GM10248 (cell line): ENCODE results near the gene PROSER3.

Experiments used
- CTCF ChIA-PET: fragments of 300-600 bp; sonication (Branson Sonifier 250); formaldehyde crosslinking; extraction: SDS; loops from one replicate; lab custom pipeline; 2021; ENCODE audit warnings: antibody characterized with exemption; lab: Yijun Ruan, JAX
- POLR2A ChIA-PET: fragments of 350-650 bp; sonication (Branson Sonifier 250); formaldehyde crosslinking; extraction: SDS; loops from one replicate; lab custom pipeline; 2020; ENCODE audit warnings: antibody characterized with exemption; lab: Yijun Ruan, JAX
- DNase-seq: peaks from one replicate; pipeline ENCODE4 v3.0.0; 2012; ENCODE audit errors: extremely low spot score
- TF ChIP-seq, protein P1 (sequence below): IDR thresholded peaks from 2 replicates; pipeline ENCODE4 v1.5.1; 2012; ENCODE audit warnings: mild to moderate bottlenecking, low read depth; ENCODE audit errors: extremely low read depth, missing control alignments, control extremely low read depth

Gene PROSER3

DNA sequence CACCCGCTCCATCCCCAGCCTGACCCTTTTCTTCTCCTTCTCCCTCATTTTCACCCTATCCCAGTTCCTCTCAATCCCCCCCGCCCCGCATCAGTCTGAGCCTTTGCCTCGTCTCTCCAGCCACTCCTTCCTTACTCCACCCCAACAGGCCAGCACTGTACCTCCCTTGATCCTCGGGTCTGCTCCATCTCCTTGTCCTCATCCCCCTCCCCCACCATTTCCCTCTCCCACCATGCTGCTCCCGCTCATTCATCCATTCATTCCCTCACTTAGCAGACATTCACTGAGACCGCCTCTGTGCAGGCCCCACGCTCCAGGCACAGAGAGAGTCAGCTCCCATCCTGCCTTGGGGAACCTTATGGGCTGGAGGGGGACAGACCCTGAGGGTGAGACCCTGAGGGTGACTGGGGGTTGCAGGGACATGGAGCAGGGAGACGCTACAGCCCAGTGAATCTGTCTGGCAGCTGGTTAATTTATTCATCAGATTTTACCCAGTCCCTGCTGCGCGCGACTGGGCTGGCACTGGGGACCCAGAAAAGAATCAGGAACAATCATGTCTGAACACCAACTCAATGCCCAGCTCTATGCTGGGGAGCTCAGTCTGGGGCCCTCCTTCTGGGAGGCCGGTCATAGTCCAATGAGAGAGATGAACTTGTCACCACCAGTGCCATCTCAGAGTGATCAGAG, 18.3 kb downstream of the PROSER3 start:
- POLR2A ChIA-PET, result interaction anchor here (0.7 kb wide), 1 partner anchor 107 kb away, joined by 3 read pairs; no protein-coding TSS in a partner anchor
- TF ChIP-seq, protein P1, sequence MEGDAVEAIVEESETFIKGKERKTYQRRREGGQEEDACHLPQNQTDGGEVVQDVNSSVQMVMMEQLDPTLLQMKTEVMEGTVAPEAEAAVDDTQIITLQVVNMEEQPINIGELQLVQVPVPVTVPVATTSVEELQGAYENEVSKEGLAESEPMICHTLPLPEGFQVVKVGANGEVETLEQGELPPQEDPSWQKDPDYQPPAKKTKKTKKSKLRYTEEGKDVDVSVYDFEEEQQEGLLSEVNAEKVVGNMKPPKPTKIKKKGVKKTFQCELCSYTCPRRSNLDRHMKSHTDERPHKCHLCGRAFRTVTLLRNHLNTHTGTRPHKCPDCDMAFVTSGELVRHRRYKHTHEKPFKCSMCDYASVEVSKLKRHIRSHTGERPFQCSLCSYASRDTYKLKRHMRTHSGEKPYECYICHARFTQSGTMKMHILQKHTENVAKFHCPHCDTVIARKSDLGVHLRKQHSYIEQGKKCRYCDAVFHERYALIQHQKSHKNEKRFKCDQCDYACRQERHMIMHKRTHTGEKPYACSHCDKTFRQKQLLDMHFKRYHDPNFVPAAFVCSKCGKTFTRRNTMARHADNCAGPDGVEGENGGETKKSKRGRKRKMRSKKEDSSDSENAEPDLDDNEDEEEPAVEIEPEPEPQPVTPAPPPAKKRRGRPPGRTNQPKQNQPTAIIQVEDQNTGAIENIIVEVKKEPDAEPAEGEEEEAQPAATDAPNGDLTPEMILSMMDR, result no peak
- CTCF ChIA-PET, result interaction anchor here (0.8 kb wide), 1 partner anchor 82 kb away, joined by 3 read pairs; no protein-coding TSS in a partner anchor
- no peak for DNase-seq

DNA sequence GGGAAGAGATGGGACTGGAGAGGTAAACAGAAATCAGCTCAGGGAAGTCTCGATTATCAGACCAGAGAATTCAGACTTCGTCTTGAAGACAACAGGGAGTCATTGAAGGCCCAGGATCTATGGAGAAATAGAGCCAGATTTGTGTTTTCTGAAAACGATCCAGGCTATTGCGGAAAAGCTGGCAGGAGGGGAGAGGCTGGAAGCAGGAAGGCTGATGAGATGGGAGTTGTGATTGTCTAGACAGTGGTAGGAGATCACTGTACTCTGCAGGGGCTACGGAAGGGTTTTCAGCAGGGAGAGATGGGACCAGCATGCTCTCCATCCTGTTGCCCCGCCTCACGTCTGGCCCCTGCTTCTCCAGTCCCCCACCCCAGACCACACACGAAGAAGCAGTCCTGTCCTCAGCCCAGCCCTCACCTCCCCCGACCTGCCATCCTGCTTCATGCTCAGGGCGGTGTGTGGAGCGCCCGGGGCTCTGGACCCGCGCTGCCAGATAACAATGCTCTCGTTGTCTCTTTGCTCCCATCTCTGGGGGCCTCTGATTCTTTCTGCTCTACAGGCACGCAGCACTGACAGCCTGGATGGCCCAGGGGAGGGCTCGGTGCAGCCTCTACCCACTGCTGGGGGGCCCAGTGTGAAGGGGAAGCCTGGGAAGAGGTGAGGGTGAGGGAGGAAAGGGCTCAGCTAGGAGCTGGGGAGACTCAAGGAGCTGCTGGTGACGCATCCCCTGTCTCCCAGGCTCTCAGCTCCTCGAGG, 19.3 kb downstream of the PROSER3 start:
- TF ChIP-seq, protein P1, result no peak
- CTCF ChIA-PET, result interaction anchor here (0.8 to 1.3 kb wide), 2 partner anchors 12 to 154 kb away, joined by 3 read pairs; no protein-coding TSS in a partner anchor
- POLR2A ChIA-PET, result interaction anchor here (0.7 kb wide), 1 partner anchor 106 kb away, joined by 3 read pairs; no protein-coding TSS in a partner anchor
- DNase-seq, result no peak

DNA sequence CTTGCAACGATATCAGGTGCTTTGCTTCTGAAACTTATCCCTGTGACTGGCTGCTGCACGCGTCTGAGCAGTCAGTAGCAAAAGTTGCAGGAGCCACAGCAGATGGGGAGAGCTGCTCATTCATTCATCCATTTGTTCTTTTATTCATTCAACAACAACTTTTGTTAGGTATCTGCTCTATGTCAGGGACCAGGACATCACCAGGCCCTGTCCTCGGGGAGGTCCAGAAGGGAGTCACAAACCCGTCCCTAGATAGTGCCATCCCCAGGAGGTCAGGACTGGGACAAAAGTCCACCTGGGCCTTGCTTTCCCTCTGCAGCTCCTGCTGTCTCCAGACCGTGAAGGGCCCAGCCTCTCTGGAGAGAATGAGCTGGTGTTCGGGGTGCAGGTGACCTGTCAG, 20.0 kb downstream of the PROSER3 start:
- TF ChIP-seq, protein P1, result no peak
- POLR2A ChIA-PET, result no interaction called here
- no peak for DNase-seq
- CTCF ChIA-PET, result interaction anchor here (0.8 to 1.3 kb wide), 2 partner anchors 12 to 153 kb away, joined by 3 read pairs; no protein-coding TSS in a partner anchor

DNA sequence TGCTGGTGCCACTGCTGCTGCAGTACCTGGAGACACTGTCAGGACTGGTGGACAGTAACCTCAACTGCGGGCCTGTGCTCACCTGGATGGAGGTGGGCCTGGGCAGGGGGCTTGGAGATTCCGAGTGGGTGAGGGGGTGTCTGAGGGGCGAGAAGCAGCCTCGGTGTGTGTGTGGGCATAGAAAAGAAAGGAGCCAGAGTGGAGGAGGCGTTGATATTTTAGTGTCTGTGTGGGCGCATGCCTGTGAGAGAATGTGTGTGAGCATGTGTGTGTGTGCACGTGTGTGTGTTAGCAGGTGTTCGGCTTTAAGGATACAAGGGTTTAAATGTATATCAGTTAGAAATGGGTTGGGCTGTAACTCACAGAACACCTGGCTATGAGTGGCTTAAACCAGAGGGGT, 21.1 kb downstream of the PROSER3 start:
- POLR2A ChIA-PET, result no interaction called here
- TF ChIP-seq, protein P1, result no peak
- no peak for DNase-seq
- CTCF ChIA-PET, result no interaction called here

DNA sequence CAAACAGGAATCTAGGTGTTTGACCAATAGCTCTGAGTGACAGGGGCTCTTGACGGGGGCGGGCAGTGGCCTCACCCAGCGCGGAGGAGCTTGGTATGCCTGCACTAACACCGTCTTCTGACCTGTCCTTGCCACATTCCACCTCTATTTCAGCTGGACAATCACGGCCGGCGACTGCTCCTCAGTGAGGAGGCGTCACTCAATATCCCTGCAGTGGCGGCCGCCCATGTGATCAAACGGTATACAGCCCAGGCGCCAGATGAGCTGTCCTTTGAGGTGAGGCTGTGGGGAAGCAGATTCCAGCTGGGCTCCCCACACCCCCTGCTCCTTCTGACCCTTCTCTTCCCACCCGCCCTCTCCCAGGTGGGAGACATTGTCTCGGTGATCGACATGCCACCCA, 22.1 kb downstream of the PROSER3 start:
- no peak for DNase-seq
- ChIA-PET CTCF (no interaction called here), POLR2A (no interaction called here)
- TF ChIP-seq, protein P1, result no peak

DNA sequence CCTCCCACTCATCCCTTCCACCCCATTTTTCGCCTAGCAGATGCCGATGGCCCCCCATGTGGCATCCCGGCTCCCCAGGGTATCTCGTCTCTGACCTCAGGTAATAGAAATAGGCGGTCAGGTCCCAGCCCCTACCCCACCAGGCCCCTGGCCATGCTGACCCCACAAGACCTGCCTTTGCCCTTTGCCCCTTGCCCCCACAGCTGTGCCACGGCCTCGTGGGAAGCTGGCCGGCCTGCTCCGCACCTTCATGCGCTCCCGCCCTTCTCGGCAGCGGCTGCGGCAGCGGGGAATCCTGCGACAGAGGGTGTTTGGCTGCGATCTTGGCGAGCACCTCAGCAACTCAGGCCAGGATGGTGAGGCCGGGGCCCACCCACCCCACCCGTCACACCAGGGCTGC, 22.7 kb downstream of the PROSER3 start:
- POLR2A ChIA-PET, result no interaction called here
- CTCF ChIA-PET, result no interaction called here
- no peak for DNase-seq
- TF ChIP-seq, protein P1, result no peak
